Measurements from ENCODE around the gene C18orf63.

GRCh38 chr18:74289137-74289536 is 26.5 kb upstream of the C18orf63 start:
- TF ChIP-seq CTCF (conservative IDR thresholded peaks at IDR 0.05; ENCODE audit: low read depth, low read length) = no peak
- TF ChIP-seq EZH2 (IDR thresholded peaks at IDR 0.05; ENCODE audit: borderline replicate concordance, low read depth, low read length, poor library complexity, severe bottlenecking) = no peak
